Ishikawa (cell line): ENCODE data around the gene GAK.

Source experiments
- CEBPB ChIP-seq: IDR thresholded peaks from 2 replicates; pipeline ENCODE4 v1.6.1; 2012
- CREB1 ChIP-seq: IDR thresholded peaks from 2 replicates; pipeline ENCODE4 v1.6.1; 2012; ENCODE audit warnings: low read depth
- EGR1 ChIP-seq: IDR thresholded peaks from 2 replicates; pipeline ENCODE4 v1.6.1; 2012
- EP300 ChIP-seq: IDR thresholded peaks from 2 replicates; pipeline ENCODE4 v1.6.1; 2012; ENCODE audit warnings: borderline replicate concordance
- FOXM1 ChIP-seq: IDR thresholded peaks from 2 replicates; pipeline ENCODE4 v1.6.1; 2012; ENCODE audit warnings: low read depth, borderline replicate concordance
- MAX ChIP-seq: IDR thresholded peaks from 2 replicates; pipeline ENCODE4 v1.6.1; 2012
- NFIC ChIP-seq: IDR thresholded peaks from 2 replicates; pipeline ENCODE4 v1.6.1; 2012
- RAD21 ChIP-seq: IDR thresholded peaks from 2 replicates; pipeline ENCODE4 v1.6.1; 2012; ENCODE audit warnings: low read depth
- REST ChIP-seq: IDR thresholded peaks from 2 replicates; pipeline ENCODE4 v1.6.1; 2012; ENCODE audit warnings: low read depth, mild to moderate bottlenecking
- TAF1 ChIP-seq: IDR thresholded peaks from 2 replicates; pipeline ENCODE4 v1.6.1; 2012; ENCODE audit warnings: low read depth, mild to moderate bottlenecking
- TCF12 ChIP-seq: IDR thresholded peaks from 2 replicates; pipeline ENCODE4 v1.6.1; 2012; ENCODE audit warnings: low read depth
- TEAD4 ChIP-seq: IDR thresholded peaks from 2 replicates; pipeline ENCODE4 v1.6.1; 2012
- USF1 ChIP-seq: IDR thresholded peaks from 2 replicates; pipeline ENCODE4 v1.6.1; 2012
- YY1 ChIP-seq: IDR thresholded peaks from 2 replicates; pipeline ENCODE4 v1.6.1; 2012; ENCODE audit warnings: low read depth
- ZBTB7A ChIP-seq: IDR thresholded peaks from 2 replicates; pipeline ENCODE4 v1.6.1; 2012; ENCODE audit warnings: low read depth

GAK gene

GRCh38 chr4:896630-897029 is 35.5 kb downstream of the GAK start:
- TF ChIP-seq TCF12, result no peak
- no peak for TF ChIP-seq MAX
- no peak for TF ChIP-seq EGR1
- TF ChIP-seq EP300, result no peak
- TF ChIP-seq TEAD4, result no peak
- TF ChIP-seq USF1, result no peak
- TF ChIP-seq REST, result no peak
- no peak for TF ChIP-seq ZBTB7A
- TF ChIP-seq YY1, result no peak
- TF ChIP-seq CEBPB, result no peak

- TF ChIP-seq TAF1 (no peak), TCF12 (no peak), EGR1 (no peak), TEAD4 (no peak), ZBTB7A (no peak), CREB1 (no peak), NFIC (no peak), FOXM1 (no peak), RAD21 (no peak), EP300 (no peak), MAX (no peak), CEBPB (no peak), USF1 (no peak), YY1 (no peak), REST (no peak)
Measured at GRCh38 chr4:896216-896615, 35.9 kb downstream of the GAK start.

GRCh38 chr4:895596-895995 is 36.5 kb downstream of the GAK start:
- TF ChIP-seq YY1, result no peak
- TF ChIP-seq USF1, result no peak
- TF ChIP-seq MAX, result no peak
- no peak for TF ChIP-seq TAF1
- no peak for TF ChIP-seq CEBPB
- TF ChIP-seq EGR1, result no peak

- no peak for TF ChIP-seq NFIC
- no peak for TF ChIP-seq EP300
- TF ChIP-seq EGR1, result no peak
- TF ChIP-seq MAX, result no peak
- TF ChIP-seq TCF12, result no peak
- no peak for TF ChIP-seq TEAD4
Measured at GRCh38 chr4:893995-894705, 38.0 kb downstream of the GAK start.

GRCh38 chr4:893276-893994 is 38.7 kb downstream of the GAK start:
- no peak for TF ChIP-seq TCF12
- no peak for TF ChIP-seq USF1
